ENCODE measurements around the gene LPAR4.

DNA sequence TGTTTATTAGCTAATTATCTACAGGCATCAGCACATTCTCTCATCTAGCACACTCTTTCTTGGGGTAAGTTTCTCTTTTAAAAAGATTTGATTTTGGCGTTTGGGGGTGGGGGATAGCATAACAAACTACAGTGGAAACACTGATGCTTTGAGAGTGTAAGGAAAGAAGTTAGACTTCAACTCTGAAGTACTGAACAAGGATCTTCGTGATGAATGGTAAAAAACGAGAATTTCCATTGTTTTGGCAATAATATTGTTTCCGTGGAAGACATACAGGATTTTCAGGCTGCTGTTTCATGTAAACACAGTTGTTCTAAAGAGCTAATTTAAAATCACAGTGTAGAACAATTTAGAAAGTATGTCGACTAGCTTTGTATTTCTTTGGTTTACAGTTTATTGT, 451 bp downstream of the LPAR4 start:
- TF ChIP-seq CTCF (IDR thresholded peaks at IDR 0.05; ENCODE audit: low read depth, low read length, poor library complexity, severe bottlenecking), result no peak
- no peak for TF ChIP-seq EZH2phosphoT487 (IDR thresholded peaks at IDR 0.05; ENCODE audit: borderline replicate concordance, low read length)
